Stimulated activated CD4-positive, alpha-beta T cell treated with anti-CD3 and anti-CD28 coated beads, Interleukin-1b, Interleukin-23, amount 100 ng/mL, for 24 hours (primary cell): Measurements from ENCODE around the gene EHMT1.

Source experiments
- DNase-seq, 4 experiments: peaks; one replicate each; pipeline ENCODE4 v3.0.0-alpha.2; 2020; ENCODE audit warnings: low read depth in 4 of 4, low spot score in 1 of 4

EHMT1 gene

DNA sequence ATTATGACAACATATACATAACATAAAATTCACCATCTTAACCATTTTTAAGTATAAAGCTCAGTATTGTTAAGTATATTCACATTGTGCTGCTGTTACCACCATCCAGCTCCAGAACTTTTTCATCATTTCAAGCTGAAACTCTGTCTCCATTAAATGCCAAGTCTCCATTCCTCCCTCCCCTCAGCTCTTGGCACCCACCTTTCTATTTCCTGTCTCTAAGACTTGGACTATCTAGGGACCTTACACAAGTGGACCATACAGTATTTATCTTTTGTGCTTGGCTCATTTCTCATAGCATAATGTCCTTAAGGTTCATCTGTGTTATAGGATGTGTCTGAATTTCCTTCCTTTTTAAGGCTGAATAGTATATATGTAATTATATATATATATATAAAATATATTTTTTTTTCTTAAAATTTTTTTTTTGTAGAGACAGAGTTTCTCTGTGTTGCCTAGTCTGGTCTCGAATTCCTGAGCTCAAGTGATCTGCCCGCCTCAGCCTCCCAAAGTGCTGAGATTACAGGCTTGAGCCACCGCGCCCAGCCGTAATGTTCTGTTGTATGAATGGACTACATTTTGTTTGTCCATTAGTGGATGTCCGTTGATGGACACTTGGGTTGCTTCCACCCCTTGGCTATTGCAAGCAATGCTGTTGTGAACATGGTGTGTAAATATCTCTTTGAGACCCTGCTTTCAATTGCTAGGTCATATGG lies 72.3 kb downstream of the EHMT1 start:
- DNase-seq, result no peak

- no peak for DNase-seq
These were observed 73.0 kb downstream of the EHMT1 start for GRCh38 chr9:137691646-137692351.

DNA sequence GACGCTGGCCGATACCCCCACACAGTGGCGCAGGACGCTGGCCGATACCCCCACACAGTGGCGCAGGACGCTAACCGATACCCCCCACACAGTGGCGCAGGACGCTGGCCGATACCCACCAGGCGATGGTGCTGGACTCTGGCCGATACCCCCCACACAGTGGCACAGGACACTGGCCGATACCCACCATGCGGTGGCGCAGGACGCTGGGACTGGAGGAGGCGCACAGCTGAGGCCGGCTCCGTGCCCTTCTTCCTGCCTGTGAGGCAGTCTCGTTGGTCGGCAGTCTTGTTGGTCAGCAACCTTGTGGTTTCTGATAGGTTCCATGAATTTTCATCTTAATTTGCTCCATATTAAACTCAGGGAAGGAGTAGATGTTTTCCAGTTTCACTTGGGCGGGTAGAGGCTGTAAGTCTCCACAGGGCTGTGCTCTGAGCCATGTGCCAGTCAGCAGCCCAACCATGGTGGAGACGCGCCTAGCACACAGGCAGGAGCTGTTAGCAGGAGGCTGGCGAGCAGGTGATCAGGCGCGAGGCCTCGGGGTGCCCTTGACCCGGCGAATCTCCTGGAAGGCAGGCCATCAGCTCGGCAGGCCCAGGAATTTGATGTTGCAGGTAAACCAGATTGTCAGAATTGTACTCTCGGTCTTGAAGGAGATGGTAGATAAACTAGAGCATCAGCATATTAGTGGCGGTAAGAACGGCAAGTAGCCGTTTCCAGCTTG lies 75.6 kb downstream of the EHMT1 start:
- DNase-seq, result no peak

- DNase-seq, result no peak
These were observed 76.4 kb downstream of the EHMT1 start for GRCh38 chr9:137694962-137695875.

DNA sequence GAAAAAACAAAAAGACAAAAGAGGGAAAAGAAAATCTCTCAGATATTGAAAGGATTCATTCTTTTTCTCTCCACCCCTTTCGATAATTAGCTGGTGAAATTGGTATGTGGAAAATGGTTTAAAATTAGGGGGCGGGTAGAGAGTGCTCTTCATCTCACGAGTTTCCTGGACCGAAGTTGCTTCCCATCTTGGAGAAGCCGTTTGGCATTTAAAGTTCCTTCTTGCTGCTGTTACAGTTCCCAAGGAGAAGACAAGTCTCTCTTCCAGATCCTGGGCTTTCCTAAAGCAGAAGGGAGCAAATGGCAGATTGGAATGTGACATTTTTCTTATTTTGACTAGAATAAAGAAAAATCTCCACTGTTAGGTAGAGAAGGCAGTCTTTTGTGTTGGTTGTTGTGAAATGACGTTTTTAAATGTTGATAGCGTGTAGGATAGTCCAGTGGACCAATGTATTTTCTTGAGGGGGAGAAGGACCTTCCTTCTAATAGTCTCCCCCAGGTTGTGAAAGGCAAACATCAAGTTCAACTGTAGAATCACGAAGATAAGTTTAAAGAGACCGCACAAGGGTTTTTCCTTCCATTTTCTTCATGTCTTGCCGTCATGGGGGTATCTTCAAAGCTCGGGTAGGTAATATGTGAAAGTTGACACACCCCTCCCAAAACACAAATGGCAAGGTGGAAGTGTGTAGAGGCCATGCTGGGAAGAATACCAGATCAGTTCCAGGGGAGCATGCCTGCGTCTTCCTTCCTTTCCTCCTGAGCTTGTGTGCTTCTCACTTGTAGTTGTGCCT lies 77.5 kb downstream of the EHMT1 start:
- no peak for DNase-seq

GRCh38 chr9:137697193-137697592 lies 78.4 kb downstream of the EHMT1 start:
- DNase-seq, result no peak

DNA sequence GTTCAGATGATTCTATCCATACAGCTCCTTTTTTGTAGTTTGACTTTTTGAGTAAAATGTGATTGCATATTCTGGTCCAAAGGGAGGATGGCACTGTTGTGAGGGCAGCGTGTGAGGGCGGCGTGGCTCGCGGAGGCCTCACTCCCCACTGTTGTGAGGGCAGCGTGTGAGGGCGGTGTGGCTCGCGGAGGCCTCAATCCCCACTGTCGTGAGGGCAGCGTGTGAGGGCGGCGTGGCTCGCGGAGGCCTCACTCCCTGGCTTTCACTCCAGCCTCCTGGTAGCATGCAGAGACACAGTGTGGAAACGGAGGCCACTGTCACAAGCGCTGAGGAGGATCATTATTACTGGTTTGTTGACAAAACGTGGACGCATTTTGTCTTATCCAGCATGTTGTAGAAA lies 79.0 kb downstream of the EHMT1 start:
- no peak for DNase-seq

- no peak for DNase-seq
These were observed 82.1 kb downstream of the EHMT1 start for GRCh38 chr9:137700911-137701310.

DNA sequence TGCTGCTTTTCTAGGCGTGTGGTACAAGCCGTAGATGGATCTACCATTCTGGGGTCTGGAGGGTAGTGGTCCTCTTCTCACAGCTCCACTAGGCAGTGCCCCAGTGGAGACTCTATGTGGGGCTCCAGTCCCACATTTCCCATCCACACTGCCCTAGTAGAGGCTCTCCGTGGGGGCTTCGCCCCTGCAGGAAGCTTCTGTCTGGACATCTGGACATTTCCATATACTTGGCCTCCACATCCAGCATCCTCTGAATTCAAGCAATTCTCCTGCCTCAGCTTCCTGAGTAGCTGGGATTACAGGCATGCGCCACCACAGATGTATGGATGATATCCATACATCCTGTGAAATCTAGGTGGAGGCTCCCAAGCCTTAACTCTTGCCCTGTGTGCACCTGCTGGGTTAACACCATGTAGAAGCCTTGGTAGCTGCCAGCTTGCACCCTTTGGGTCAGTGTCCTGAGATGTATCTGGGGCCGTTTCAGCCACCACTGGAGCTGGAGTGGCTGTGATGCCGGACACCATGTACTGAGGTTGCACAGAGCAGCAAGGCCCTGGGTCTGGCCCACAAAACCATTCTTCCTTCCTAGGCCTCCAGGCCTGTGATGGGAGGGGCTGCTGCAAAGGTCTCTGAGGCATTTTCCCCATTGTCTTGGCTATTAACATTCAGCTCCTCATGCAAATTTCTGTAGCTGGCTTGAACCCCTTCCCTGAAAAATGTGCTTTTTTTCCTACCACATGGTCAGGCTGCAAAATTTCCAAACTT lies 84.0 kb downstream of the EHMT1 start:
- no peak for DNase-seq

- no peak for DNase-seq
These were observed 85.2 kb downstream of the EHMT1 start for GRCh38 chr9:137703842-137704508.

DNA sequence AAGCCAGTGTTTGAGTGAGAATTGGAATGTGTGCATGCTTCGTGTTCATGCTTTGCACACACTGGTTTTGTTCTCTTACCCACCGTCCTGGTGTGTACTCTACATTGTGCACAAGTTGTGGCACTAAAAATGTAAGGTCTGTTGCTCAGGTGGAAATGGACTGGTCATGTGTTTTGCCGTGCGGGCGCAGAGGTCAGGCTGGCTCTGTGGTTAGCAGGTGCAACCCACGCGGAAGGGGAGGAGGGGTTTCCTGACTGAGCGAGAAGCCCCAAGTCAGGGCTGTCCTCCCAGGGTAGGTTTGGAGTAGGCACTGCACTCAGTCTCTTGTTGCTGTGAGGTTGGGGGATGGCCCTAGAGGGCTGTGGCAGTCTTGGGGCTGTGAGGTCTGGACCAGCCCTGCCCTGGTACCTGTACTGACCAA lies 86.6 kb downstream of the EHMT1 start:
- DNase-seq, result no peak

DNA sequence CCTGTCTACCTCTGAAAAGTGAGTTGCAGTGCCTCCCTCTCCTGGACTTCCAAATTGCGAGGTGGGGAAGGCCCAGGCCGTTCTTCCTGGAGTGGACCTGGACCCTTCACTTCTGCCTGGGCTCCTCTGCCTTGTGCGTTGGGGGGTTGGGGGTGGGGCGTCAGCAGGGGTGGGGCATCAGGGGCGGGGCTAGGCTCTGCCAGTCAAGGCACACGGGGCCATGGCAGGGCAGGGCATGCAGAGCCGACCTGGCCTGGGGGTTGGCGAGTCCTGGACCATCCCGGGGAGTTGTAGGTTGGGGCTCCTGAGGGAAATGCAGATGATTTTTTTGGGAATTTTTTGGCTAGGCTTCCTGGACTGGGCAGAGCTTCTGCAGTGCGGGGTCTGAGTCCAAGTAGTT lies 87.1 kb downstream of the EHMT1 start:
- no peak for DNase-seq

- DNase-seq, result no peak
These were observed 88.6 kb downstream of the EHMT1 start for GRCh38 chr9:137707361-137707760.

DNA sequence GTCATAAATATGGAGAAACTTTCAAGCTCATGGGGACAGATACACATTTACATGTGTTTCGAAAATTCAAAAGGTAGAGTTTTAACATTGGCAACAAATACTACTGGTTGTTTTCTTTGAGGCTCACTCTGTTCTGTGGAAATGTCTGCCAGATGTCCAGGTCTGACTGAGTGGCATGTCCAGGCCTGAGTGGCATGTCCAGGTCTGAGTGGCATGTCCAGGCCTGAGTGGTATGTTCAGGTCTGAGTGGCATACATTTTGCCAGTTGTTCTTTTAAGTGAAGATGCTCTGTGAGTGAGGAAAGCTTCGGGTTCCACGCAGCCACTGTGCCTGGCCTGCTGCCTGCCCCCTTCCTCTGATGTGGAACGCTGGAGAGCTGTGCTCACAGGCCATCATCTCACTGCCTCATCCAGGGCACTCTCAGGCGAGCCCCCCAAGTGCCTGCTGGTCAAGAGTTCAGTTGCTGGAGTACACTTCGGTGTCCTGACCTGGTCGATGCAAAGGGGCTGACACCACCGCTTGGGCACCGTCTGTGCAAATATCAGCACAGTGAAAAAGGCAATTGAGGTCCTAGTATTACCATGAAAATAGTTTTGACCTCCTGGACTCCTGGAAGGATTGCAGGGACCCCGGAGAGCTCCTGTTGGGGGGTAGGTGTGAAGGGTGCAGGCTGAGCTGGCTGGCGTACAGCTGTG lies 89.9 kb downstream of the EHMT1 start:
- DNase-seq, result no peak

GRCh38 chr9:137709411-137710101 lies 90.8 kb downstream of the EHMT1 start:
- DNase-seq, result no peak

GRCh38 chr9:137710704-137711103 lies 91.9 kb downstream of the EHMT1 start:
- DNase-seq, result no peak

DNA sequence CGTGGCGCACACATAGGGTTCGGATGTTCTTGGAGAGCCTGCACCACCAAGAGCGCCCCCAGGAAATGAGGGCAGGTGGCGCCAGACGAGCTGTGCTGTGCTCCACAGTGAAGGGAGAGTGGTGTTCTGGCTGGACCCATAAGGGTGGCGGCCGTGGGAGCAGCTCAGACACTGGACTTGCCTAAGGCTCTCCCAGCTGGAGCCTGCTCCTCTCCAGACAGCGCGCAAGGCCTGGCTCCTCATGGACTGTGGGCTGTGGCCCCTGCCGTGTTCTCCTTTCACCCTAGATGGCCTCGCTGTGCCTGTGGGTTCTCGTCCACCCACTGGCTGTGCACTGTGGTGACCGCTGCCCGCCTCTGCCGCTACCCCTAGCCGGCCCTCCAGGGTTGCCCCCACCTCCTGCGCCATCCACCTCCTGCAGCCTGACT lies 92.9 kb downstream of the EHMT1 start:
- DNase-seq, result no peak

- no peak for DNase-seq
These were observed 96.5 kb downstream of the EHMT1 start for GRCh38 chr9:137715321-137715720.
